C4-2B (cell line): ENCODE measurements around the gene PAQR5.

Source experiments
- CTCF ChIP-seq: fragments of 450-650 bp; conservative IDR thresholded peaks from 2 replicates; pipeline ENCODE4 v1.5.1; 2017; ENCODE audit warnings: mild to moderate bottlenecking
- ZFX ChIP-seq: fragments of 450-650 bp; IDR thresholded peaks from 2 replicates; pipeline ENCODE4 v1.6.1; 2017

- no peak for TF ChIP-seq CTCF
- no peak for TF ChIP-seq ZFX
Measured at GRCh38 chr15:69439623-69440022, 140.9 kb downstream of the PAQR5 start.
